ENCODE measurements around the gene CEBPG. TPM values are rescaled to one million over a fixed set of nuclear protein-coding genes. Genes with fewer than 3 reads are reported as not detected.

The CEBPG gene
- total RNA-seq, 1 donor from 2014 or later = 38.6 TPM

- no peak for DNase-seq
These were observed 9.5 kb downstream of the CEBPG start for GRCh38 chr19:33382982-33383381.

DNA sequence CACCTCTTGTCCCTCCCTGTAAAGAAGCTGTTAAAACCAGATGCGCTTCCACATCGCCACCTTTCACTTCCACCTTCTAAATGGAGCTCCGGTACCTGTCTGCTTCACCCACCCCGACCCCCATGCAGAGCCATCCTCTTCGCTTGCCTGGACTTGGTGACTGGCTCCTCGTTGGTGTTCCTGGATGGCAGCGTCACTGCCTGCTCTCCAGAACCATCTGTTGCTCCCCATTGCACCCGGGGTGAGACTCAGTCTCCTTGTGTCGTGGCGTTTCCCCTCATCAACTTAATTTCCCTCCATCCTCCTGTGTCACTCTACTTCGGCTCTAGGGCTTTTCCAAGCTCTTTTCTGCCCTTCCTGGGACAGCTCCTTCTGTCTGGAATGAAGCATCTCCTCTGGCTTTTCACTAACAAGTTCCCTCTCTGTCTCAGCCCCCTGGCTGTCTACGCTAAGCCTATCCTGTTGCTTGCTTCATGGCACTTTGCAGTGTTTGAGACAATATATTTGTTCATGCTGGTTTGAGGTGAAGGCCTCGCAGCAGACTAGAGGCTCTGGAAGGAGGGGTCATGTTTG is 10.3 kb downstream of the CEBPG start:
- no peak for DNase-seq

- no peak for DNase-seq
These were observed 11.5 kb downstream of the CEBPG start for GRCh38 chr19:33384983-33385382.

- DNase-seq = no peak
These were observed 12.4 kb downstream of the CEBPG start for GRCh38 chr19:33385956-33386355.

DNA sequence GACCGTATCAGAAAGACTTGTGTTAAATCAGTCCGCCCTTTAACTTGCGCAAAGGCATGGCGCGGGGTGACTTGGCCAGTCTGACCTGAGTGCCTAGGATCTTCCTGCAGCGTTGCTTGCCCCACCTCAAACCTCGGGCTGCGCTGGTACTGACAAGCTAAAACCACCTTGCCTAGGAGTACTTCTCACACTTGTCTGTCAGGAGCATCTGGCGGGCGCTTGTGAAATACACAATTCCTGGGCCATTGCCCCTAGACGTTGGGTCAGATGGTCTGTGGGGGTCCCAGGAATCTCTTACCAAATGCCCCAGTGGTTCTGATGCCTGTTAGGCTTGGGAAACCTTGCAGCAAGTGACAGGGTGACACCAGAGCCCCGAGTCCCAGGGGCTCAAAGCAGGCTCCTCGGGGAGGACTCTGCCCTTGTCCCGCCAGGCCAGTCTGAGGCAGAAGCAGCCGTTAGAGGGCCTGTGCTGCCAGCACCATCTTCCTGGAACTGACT is 12.9 kb downstream of the CEBPG start:
- no peak for DNase-seq

- no peak for DNase-seq
These were observed 14.1 kb downstream of the CEBPG start for GRCh38 chr19:33387351-33388230.

GRCh38 chr19:33388231-33388724 is 14.8 kb downstream of the CEBPG start:
- DNase-seq = no peak

DNA sequence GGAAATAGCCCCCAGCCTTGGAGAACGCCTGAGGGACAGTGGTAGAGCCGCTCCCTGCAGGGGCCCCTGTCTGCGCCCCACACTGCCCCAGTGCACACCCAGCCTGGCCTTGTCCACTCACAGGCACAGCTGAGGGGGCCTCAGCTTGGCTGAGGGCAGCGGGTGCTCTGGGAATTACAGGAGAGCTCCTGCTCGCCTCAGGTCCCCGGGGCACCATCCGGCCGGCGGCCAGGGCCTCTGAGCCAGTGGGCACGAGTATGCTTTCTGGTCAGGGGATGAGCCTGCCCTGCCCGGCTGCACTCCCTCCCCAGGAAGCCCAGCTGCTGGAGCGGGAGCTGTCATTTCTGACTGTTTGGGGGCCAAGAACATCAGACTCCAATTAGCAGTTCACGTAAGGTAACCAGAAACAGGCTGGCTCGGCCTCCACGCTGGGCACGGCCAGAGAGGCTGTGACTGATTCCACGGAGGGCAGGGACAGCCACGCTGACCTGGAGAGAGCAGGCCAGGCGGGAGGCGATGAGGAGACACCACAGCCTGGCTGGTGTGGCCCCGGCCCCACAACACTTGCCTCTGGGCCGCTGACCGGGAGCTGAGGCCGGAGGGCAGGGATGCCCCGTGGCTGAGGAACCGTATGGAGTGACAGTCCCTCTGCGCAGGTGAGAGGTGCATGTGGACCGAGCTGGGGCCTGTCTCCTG is 15.4 kb downstream of the CEBPG start:
- DNase-seq = no peak

DNA sequence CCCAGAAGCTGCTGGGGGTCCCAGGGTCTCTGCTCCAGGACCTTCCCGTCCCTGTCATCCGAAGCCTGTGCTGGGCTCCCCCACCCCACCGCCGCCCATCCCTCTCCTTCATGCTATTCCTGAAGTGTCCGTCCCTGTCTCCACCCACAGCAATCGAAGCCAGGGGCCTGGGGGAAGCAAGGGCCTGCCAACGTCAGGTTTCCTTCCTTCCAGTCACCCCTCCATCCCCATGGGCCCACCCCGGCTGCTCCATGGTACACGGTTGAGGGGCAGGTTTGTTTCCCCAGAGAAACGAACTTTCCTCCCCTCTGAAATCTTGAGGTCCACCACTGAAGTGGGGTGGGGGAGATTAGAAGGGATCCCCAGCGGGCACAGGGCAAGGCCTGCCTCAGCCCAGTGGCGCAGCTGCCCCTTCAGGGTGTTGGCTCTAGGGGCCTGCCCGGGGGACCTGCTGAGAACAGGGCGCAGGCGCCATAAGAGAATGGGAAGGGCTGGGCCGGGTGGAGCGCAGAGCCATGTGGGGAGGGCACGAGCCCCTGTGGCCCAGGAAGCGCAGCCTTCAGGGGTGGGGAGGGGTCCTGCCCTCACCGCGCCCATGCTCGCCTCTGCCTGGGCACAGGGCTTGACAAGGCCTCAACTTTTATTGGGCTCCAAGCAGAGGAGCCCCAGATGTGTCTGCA is 16.1 kb downstream of the CEBPG start:
- no peak for DNase-seq

DNA sequence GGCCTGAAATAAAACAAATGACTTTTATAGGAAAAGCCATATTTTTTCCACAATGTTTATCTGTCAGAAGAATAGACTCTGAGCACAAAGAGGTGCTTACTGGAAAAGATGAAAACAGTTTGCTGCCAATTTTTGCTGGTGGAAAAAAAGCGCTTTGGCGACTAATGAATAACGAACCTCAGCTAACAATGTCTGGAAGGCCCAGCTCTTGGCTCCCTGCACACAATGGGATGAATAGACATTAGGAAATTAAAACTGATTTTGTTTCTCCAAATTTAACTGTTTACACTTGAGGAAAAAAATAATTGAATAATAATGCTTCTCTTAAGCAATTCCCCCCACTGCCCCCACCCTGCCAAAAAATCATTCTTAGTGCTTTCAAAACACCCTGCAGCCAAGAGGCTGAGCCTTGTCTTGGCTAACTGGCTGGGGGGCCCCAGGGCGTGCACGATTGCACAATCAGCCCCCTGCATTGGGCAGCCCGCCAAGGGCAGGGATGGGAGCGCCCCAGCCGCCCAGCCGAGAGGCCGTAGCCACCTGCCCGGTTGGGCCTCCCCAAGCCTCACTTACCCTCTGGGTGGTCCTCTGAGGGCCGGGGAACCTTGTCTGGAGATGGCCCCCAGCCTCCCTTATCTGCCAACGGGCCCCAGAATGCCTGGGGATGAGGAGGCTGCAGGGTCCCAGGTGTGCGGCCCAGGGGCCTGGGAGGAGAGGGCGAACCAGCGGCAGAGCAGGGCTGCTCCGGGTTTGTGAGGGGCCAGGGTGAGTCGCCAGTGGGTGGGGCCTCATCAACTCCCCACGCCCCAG is 16.8 kb downstream of the CEBPG start:
- DNase-seq = peak; percentile 42

- no peak for DNase-seq
These were observed 17.6 kb downstream of the CEBPG start for GRCh38 chr19:33390908-33391630.

GRCh38 chr19:33391631-33392249 is 18.2 kb downstream of the CEBPG start:
- no peak for DNase-seq

- DNase-seq = no peak
These were observed 19.1 kb downstream of the CEBPG start for GRCh38 chr19:33392341-33393285.

DNA sequence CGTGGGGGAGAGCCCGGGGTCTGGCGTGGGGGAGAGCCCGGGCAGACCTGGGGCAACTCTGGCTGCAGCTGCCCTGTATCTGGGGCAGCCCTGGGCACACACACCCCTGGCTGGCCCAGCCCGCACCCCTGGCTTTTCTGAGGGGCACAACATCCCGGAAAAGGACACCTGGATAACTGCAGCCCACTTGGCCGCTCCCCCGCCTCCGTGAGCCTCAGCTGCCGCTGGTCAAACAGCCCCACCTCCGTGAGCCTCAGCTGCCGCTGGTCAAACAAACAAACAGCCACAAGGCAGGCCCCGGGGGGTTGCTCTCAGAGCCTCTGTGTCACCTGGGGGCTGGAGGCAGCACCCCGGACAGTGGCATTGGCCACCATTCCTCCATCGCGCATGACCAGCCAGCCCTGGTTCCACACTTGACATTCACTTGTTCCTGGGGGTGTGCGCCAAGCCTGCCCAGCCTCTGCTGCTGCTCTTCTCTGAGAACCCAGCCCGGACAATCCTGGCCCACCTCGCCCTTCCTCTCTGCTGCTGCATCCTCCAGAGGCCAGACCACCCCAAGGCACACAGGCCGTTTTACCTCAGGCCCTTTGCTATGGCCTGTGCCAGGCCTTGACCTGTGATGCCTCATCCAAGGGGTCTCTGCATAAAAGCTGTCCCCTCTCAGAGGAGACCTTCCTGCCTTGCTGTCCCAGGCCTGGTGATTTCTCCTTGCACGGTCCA is 19.9 kb downstream of the CEBPG start:
- no peak for DNase-seq

DNA sequence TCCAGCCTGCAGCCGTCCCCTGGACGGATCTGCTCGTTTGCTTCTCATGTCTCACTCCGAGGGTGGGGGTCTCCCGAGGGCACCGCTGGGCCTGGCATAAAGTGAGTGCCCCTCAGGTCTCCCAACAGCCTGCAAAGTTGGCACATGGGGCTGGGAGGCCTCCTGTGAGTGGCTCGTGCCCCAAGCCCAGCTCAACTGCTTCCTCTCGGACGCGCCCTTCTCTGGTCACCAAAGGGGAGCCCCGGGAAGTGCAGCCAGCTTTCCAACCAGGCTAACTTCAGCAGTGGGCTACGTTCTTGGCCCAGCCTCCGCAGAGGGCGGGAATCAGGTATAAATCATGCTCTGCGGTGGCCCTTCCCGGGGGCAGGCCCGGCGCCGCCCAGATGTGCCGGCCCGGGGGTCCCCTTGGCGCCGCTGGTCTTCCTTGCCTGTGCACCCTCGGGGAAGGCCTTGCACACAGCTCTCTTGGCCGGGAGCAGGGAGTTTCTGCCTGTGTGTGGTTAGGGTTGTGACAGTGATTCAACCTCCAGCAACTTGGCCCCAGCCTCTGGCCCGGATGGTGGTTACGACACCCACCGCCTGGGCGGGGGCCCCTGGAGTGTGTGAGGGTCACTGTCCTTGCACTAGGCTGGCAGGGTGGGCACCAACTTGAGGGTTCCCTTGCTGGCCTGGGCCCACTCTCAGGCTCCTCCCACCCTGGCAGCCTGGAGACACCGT is 20.7 kb downstream of the CEBPG start:
- no peak for DNase-seq

DNA sequence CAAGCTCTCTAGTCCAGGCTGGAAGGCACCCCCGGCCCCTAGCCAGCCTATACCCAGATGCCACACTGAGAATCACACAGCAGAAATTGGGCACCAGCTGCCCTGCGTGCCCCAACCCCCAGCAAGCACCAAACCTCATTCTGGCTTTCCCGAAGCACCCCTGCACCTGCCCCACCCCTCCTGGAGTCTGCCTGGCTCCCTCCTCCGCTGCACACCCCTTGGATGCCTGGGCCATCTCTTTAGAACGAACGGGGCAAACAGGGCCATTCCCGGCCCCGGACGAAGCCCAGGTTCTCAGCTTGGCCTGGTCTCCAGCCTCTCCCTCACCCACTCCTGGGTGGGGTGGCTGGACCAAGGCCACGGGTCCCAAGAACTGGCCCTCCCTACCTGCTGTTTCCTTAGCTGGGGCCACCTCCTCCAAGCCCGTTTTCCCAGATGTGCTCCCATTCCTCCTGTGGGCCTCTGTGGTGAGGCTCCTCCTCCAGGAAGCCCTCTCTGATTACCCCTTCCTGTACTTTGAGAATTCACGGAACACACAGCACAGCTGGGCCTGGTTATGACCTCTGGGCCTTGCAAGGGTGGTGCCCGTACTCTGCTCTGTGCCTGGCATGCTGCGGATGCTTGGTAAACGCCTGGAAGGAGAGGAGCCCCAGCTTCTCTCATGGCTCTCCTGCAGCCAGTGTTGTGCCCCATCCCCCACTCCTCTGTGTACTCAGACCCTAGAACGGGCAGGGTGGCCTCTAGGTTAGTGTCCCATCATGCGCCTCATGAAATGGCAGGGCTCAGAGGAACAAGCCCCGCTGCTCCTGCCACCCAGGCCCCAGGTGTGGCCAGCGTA is 21.4 kb downstream of the CEBPG start:
- DNase-seq = peak; percentile 58

Measured in dermis blood vessel endothelial cell (primary cell).